Measurements from ENCODE around the gene CDH4.
"Not testable (repeated sequence)": the region's sequence is repeated elsewhere in the genome, so short reads cannot be mapped to it uniquely, and the experiment has no call there.

Gene CDH4

GRCh38 chr20:61964675-61965605, 712.9 kb downstream of the CDH4 start:
- DNase-seq (ENCODE audit: low spot score): no peak

DNA sequence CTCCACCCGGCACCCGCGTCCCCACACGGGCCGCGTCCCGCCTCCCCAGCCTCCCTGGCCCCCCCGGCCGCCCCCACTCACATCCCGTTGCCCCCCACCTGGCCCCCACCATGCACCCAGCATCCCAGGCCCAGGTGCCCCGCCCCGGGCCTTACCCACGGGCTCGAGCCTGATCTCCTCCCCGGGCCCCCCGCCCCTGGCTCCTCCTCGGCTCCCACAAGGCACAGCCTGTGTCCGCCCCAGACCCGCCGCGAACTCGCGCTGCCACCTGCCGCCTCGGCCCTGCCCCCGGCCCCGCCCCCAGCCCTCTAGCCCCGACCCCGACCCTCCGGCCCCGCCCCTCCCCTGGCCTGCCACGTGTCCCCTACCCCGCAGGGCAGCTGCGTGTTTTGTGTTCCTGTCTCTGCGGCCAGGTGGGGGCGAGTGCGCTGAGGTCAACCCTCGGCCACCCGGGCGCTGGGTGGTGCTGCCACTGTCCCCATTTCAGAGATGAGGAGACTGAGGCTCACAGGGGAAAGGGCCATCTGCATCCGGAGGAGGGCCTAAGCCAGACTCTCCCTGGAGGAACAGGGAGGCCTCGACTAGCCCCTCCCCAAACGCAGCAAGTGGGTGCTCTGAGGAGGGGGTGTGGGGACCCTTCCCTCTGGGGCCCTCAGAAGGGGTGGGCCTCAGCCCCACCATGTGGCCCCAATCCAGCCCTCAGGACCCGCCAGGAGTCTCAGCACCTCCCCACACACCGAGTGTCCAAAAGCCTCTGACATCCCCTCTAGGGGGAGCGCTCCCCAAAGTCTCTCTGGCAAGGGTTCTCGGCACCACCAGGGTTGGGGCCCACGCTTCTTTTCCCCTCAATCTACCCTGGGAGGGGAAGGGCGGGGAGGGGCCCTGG, 713.8 kb downstream of the CDH4 start:
- no peak for DNase-seq (ENCODE audit: low spot score)

DNA sequence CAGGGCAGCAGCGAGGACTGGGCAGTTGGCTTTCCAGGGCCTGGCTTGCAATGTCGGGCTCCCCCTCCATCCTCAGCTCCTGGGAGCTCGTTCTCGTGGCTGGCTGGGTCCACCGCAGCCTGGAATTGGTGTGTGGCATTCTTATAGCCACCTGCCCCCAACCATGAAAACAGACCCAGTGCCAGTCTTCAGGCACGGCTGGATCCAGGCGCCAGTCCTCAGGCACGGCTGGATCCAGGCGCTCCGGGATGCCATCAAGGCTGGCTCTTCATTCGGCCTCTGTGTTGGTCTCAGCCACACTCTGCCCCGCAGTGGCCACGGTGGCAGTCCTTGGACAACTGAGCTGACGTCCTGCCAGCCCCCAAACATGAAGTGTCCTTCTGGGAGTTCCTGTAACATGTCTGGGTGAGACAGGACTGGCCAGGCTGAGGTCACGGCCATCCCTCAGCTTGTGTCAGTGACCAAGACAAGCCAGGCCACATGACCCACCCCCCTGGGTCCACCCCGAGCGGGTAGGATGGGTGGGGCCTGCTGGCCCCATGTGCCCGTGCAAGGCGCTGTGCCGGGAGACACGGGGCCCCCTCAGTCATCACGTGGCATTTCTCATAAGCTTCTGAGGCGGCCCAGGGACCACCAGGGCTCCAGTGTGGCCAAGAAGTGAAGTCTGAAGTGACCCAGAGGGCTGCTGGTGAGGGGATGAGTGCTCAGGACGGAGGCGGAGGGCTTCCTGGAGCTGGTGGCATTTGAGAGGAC, 714.6 kb downstream of the CDH4 start:
- DNase-seq (ENCODE audit: low spot score): no peak

GRCh38 chr20:61967300-61967699, 715.2 kb downstream of the CDH4 start:
- no peak for DNase-seq (ENCODE audit: low spot score)

DNA sequence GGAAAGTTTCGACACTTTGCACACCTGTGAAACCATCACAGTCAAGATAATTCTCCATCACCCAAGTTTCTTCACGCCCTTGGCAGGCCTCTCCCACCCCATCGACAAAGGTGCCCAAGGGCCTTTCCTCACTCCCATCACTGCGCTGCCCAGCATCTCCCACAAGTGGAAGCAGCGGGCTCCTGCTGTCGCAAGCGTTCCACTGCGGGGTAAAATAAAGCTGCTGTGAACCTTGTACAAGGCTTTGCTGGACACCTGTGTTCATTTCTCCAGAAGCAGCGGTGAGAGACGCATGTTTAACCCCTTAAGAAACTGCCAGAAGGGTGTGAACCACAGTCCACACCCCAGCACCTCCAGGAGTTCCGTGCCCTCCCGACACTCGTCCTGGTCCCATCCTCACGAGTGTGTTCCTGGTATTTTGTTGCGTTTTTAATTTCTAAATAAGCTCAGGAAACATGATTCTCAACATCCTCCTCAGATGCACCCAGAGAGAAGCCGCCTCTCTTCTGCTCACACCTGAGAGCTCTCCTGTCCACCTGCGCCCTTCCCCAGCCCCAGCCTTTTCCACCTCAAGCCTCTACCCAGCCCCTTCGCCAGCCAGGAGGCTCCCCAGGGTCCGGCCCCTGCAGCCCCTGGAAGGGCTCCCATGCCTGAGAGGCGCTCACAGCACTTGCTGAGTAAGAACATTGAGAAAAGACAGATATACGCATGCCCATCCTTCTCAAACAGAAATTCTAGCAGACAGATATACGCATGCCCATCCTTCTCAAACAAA, 716.2 kb downstream of the CDH4 start:
- DNase-seq (ENCODE audit: low spot score): no peak

DNA sequence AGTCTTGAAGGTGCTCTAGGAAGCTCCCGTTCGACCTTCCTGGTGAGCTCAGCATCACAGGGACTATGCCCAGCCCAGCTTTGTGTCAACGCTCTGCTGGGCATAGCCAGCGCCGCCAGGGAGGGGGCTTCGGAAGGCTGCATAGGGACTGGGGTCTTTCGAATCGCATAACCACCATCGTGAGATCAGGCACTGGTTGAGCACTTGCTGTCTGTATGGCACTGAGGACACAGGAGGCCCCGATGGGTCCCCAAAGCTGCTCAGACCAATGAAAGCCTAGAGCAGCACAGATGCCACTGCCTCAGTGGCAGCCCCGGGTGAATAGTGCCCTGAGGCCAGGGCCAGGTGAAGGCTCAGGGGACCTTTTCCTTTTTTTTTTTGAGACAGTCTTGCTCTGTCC, 716.9 kb downstream of the CDH4 start:
- DNase-seq (ENCODE audit: low spot score): no peak

DNA sequence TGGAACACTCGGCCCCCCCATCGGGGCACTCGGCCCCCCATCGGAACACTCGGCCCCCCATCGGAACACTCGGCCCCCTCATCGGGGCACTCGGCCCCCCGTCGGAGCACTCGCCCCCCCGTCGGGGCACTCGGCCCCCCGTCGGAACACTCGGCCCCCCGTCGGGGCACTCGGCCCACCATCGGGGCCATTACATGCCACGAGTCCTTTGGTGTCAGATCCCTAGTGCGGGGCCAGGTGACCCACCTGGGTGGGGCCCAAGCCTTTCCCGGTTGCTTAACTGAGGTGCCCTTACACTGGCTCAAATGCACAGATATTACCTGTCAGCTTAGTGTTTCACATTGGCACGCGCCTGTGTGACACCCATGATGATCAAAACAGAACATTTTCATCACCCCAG, 717.7 kb downstream of the CDH4 start:
- no peak for DNase-seq (ENCODE audit: low spot score)

DNA sequence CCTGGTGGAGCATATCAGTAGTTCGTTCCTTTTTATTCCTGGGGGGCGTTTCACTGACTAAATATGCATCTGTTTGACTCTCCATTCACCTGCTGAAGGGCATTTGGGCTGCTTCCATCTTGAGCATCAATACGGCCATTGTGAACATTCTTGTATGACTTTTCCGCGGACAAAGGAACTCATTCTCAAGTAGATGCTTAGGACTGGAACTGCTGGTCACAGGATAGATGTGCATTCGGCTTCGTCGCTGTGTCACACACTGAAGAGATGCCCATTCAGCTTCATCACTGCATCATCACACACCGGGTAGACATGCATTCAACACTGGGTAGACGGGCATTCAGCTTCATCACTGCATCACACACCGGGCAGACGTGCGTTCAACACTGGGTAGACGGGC, 718.3 kb downstream of the CDH4 start:
- DNase-seq (ENCODE audit: low spot score): no peak

GRCh38 chr20:61971595-61971994, 719.5 kb downstream of the CDH4 start:
- not testable (repeated sequence) for DNase-seq (ENCODE audit: low spot score)

GRCh38 chr20:61972636-61973508, 720.8 kb downstream of the CDH4 start:
- DNase-seq (ENCODE audit: low spot score): no peak

DNA sequence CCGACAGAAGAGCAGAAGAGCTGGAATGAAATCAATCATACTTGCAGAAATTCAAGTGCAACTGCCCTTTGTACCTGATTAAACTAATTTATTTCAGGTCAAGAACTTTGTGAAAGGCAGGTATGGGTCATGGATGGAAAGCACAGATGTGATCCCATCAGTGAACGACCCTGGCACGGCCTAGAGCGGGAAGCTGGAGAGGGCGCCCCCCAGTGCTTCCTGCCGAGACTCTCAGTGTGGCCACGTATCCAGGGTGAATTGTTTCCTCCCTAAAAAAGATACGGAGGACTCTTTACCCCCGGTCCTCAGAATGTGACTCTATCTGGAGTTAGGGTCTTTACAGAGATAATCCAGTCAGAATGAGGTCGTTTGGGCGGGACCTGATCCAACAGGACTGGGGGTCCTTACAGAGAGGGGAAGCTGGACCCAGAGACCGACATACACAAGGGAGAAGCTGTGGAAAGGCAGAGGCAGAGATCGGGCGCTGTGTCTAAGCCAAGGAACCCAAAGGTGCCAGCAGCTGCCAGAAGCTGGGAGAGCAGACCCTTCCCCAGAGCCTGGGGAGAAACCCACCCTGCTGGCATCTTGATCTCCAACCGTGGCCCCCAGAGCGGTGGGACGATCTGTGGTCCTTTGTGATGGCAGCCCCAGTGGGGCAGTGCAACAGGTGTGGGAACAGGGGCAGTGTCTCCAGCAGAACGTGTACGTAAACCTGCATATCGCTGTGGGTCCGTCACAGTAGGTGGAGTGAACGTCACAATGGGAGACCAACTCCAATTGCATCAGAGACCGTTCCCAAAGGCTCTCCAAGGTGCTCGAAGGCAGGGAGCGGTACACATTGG, 721.7 kb downstream of the CDH4 start:
- DNase-seq (ENCODE audit: low spot score): no peak

DNA sequence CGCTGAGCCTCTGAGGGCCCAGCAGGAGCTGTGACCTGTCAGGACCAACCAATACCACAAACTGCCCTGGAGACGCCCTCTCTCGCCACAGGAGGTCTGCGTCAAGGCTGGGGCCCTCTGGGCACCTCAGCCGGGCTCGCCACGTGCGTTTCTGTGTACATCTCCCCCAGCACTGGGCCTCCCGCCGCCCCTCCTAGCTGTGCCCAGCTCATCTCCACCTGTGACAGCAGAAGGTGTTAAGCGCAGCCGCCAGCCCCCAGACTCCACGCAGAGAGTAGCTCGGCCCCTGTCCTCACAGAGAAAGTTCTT, 722.2 kb downstream of the CDH4 start:
- no peak for DNase-seq (ENCODE audit: low spot score)

DNA sequence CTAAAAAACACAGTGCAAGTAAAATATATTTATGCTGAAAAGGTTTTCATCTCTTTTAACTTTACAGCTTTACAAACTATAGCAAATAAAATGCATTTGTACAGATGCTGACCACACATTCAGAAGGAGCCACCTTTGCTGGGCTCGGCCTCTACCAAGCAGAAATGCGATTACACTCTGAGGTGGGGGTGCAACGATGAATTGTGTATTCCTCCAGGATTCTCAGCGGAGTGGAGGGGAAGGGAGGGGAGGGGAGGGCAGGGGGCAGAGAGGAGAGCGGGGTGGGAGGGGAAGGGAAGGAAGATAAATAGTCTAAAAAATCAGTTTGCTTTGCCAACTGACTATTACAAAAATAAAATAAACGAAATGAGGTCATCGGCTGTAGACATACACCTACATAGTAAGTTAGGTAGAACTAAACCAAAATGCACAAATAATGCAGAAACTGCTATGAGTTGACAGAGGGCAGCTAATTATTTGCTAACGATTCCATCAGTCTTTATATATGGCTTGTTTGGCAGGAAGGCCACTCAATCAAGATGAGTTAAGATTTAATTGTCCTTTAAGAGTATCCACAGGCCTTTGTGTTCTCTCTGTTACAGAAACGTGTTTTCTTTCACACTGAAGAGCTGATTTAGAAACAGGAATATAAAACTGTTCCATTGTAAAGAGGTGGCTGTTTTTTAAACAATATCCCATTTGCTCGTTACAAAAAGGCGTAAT, 723.5 kb downstream of the CDH4 start:
- DNase-seq (ENCODE audit: low spot score): no peak

- DNase-seq (ENCODE audit: low spot score): no peak
Observed at GRCh38 chr20:61976263-61976643, 724.2 kb downstream of the CDH4 start.

- no peak for DNase-seq (ENCODE audit: low spot score)
Observed at GRCh38 chr20:61976644-61977418, 724.8 kb downstream of the CDH4 start.

- DNase-seq (ENCODE audit: low spot score): no peak
Observed at GRCh38 chr20:61977419-61977786, 725.3 kb downstream of the CDH4 start.

- DNase-seq (ENCODE audit: low spot score): no peak
Observed at GRCh38 chr20:61978491-61978890, 726.4 kb downstream of the CDH4 start.

DNA sequence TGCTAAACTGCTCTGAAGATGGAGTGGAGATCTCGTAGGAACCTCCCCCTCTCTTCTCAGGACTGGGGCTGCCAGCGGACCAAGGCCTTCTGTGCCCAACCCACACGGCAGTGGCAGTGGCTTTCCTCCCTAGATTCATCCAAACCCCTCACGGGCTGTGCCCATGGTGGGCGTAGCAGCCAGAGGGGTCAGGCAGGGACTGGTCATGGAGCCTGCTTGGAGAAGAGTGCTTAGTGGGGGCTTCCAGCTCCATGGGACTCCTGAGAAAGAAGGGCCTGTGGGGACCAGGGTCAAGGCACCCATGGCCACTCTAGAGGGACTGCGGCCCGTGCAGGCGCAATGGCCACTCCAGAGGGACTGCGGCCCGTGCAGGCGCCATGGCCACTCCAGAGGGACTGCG, 727.0 kb downstream of the CDH4 start:
- no peak for DNase-seq (ENCODE audit: low spot score)
